K562 (cell line): ENCODE results near the gene MCL1. TPM values are rescaled to one million over a fixed set of nuclear protein-coding genes. Genes with fewer than 3 reads are reported as not detected.

Experiments used
- FOXM1 ChIP-seq, 2 experiments: fragments of 450-650 bp in 1 of 2; sonication (generic) in 1 of 2; formaldehyde crosslinking in 1 of 2; IDR thresholded peaks; 2 replicates each; pipeline versions ENCODE4 v1.6.1 to v1.9.0; 2017 to 2022; ENCODE audit warnings: low read depth in 2 of 2, mild to moderate bottlenecking in 2 of 2, missing genetic modification reagents in 1 of 2, moderate library complexity in 1 of 2
- GTF2A2 ChIP-seq: IDR thresholded peaks from 2 replicates; pipeline ENCODE4 v1.6.1; 2016; ENCODE audit warnings: mild to moderate bottlenecking, missing genetic modification characterization, missing compliant biosample characterization
- KAT7 ChIP-seq: sonication (generic); formaldehyde crosslinking; IDR thresholded peaks from 2 replicates; pipeline ENCODE4 v1.8.0; 2022; ENCODE audit warnings: missing genetic modification reagents, mild to moderate bottlenecking, borderline replicate concordance
- MTA2 ChIP-seq: fragments of 450-650 bp; IDR thresholded peaks from 2 replicates; pipeline ENCODE4 v1.6.1; 2016; ENCODE audit warnings: low read depth
- MTA3 ChIP-seq: fragments of 450-650 bp; formaldehyde crosslinking; IDR thresholded peaks from 2 replicates; pipeline ENCODE4 v1.6.1; 2017; ENCODE audit warnings: mild to moderate bottlenecking, borderline replicate concordance
- NELFE ChIP-seq: IDR thresholded peaks from 2 replicates; pipeline ENCODE4 v1.6.1; 2011; ENCODE audit warnings: mild to moderate bottlenecking; ENCODE audit not compliant: insufficient read depth, insufficient read length
- POLR2G ChIP-seq: fragments of 200-400 bp; formaldehyde crosslinking; IDR thresholded peaks from 2 replicates; pipeline ENCODE4 v1.6.1; 2017; ENCODE audit warnings: low read depth, mild to moderate bottlenecking, antibody characterized with exemption, low read length, moderate library complexity
- SETDB1 ChIP-seq: IDR thresholded peaks from one replicate; pipeline ENCODE4 v1.6.1; 2012; ENCODE audit warnings: low read length, control low read depth, inconsistent platforms
- TBP ChIP-seq: optimal IDR thresholded peaks from 2 replicates; pipeline ENCODE3; 2011; ENCODE audit warnings: low read depth, low read length, improper control_type of control experiment
- ZC3H11A ChIP-seq: IDR thresholded peaks from 2 replicates; pipeline ENCODE4 v1.6.1; 2012; ENCODE audit warnings: low read depth, low read length, improper control_type of control experiment
- polyA plus RNA-seq, 8 experiments: library from polyadenylated mRNA; depleted of rRNA in 4 of 8; stranded (reverse) in 5 of 8; unstranded in 3 of 8; fragments of >200 nt; fragmentation: Nextera tagmentation in 2 of 8; fragmentation: Illumina TruSeq in 1 of 8; extraction: Ambion mirVana in 2 of 8; extraction: Trizol in 1 of 8; gene quantifications; 2 replicates each; pipeline versions ENCODE4 v1.2.1 to v1.2.3, GENCODE V29; 2011 to 2014; ENCODE audit warnings: inconsistent platforms in 1 of 8, missing spikeins in 1 of 8
- total RNA-seq, 7 experiments: library from RNA; depleted of rRNA in 6 of 7; stranded (reverse); fragments of >200 nt in 6 of 7; fragmentation: Illumina TruSeq in 2 of 7; extraction: Trizol in 2 of 7; gene quantifications; 2 replicates each; pipeline versions ENCODE4 v1.2.1 to v1.2.3, GENCODE V29; 2011 to 2021; ENCODE audit warnings: low replicate concordance in 1 of 7
- TF ChIP-seq, protein P1 (sequence below): conservative IDR thresholded peaks from 2 replicates; pipeline ENCODE4 v1.6.1; 2011; ENCODE audit warnings: low read depth, mild to moderate bottlenecking, low read length; ENCODE audit not compliant: control insufficient read depth
- TF ChIP-seq, protein P2 (sequence below): sonication (generic); formaldehyde crosslinking; IDR thresholded peaks from 2 replicates; pipeline ENCODE4 v1.8.0; 2023; ENCODE audit warnings: mild to moderate bottlenecking, missing genetic modification reagents

Gene MCL1
- total and polyA plus RNA-seq, 9 of the 15 experiments (the other 6 are each of a cell fraction or from before 2014, with no cell fraction given) = 27.1 to 224 (median 138) TPM

DNA sequence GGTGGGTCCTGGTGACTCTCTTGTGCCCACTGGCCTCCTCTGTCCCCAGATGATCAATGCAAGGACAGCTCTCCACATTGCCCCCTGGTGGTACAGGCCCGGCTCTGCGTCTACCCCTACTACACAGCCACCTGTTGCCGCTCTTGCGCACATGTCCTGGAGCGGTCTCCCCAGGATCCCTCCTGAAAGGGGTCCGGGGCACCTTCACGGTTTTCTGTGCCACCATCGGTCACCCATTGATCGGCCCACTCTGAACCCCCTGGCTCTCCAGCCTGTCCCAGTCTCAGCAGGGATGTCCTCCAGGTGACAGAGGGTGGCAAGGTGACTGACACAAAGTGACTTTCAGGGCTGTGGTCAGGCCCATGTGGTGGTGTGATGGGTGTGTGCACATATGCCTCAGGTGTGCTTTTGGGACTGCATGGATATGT, 19.4 kb downstream of the MCL1 start (continued):
- TF ChIP-seq KAT7 (CRISPR knock-in tag) (peak; percentile 59; the same call in 1 of the 2 replicates), MTA2 (no peak), GTF2A2 (tag) (no peak), TBP (no peak), FOXM1 (IDR thresholded peaks at IDR 0.05; ENCODE audit: low read depth) (no peak), FOXM1 (CRISPR knock-in tag; IDR thresholded peaks at IDR 0.05; ENCODE audit: low read depth) (0 out of 2 replicates have a peak, but pooled peaks have one; percentile 30), POLR2G (peak; percentile 74), SETDB1 (no peak), NELFE (no peak), MTA3 (0 out of 2 replicates have a peak, but pooled peaks have one; percentile 21), ZC3H11A (no peak)
- TF ChIP-seq, protein P1, sequence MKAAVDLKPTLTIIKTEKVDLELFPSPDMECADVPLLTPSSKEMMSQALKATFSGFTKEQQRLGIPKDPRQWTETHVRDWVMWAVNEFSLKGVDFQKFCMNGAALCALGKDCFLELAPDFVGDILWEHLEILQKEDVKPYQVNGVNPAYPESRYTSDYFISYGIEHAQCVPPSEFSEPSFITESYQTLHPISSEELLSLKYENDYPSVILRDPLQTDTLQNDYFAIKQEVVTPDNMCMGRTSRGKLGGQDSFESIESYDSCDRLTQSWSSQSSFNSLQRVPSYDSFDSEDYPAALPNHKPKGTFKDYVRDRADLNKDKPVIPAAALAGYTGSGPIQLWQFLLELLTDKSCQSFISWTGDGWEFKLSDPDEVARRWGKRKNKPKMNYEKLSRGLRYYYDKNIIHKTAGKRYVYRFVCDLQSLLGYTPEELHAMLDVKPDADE = 0 out of 2 replicates have a peak, but pooled peaks have one; percentile 14
- TF ChIP-seq, protein P2, sequence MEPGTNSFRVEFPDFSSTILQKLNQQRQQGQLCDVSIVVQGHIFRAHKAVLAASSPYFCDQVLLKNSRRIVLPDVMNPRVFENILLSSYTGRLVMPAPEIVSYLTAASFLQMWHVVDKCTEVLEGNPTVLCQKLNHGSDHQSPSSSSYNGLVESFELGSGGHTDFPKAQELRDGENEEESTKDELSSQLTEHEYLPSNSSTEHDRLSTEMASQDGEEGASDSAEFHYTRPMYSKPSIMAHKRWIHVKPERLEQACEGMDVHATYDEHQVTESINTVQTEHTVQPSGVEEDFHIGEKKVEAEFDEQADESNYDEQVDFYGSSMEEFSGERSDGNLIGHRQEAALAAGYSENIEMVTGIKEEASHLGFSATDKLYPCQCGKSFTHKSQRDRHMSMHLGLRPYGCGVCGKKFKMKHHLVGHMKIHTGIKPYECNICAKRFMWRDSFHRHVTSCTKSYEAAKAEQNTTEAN = no peak
- TF ChIP-seq, all 486 proteins: peak for 43
